Brain microvascular endothelial cell (primary cell): ENCODE measurements around the gene TMEM59.

ENCODE experiments used
- DNase-seq: peaks from one replicate; pipeline ENCODE4 v3.0.0-alpha.2; 2020
- H3K27ac ChIP-seq: fragments of 250-450 bp; sonication (Bioruptor Pico); 2 replicates; pipeline ENCODE4 v1.5.1; 2020; ENCODE audit warnings: mild to moderate bottlenecking, moderate library complexity
- H3K27me3 ChIP-seq: fragments of 250-450 bp; sonication (Bioruptor Pico); replicated peaks from 2 replicates; pipeline ENCODE4 v1.5.1; 2020; ENCODE audit warnings: mild to moderate bottlenecking
- H3K36me3 ChIP-seq: fragments of 250-450 bp; sonication (Bioruptor Pico); replicated peaks from 2 replicates; pipeline ENCODE4 v1.5.1; 2020; ENCODE audit warnings: mild to moderate bottlenecking
- H3K4me3 ChIP-seq: 2 replicates; pipeline ENCODE4 v1.5.1; 2011; ENCODE audit warnings: low read depth, mild to moderate bottlenecking, control low read depth, low read length, moderate library complexity
- in situ Hi-C: cut with HindIII; loops from 2 replicates; pipeline ENCODE4 v1.10.0; 2017; ENCODE audit warnings: low sequenced_read_pairs, low pct_ligation_motif_present
- TF ChIP-seq, protein P1 (sequence below): IDR thresholded peaks from 2 replicates; pipeline ENCODE4 v1.5.1; 2011; ENCODE audit warnings: low read depth, mild to moderate bottlenecking, moderate library complexity, low read length, control low read depth, inconsistent platforms; ENCODE audit errors: missing control alignments

TMEM59 gene

DNA sequence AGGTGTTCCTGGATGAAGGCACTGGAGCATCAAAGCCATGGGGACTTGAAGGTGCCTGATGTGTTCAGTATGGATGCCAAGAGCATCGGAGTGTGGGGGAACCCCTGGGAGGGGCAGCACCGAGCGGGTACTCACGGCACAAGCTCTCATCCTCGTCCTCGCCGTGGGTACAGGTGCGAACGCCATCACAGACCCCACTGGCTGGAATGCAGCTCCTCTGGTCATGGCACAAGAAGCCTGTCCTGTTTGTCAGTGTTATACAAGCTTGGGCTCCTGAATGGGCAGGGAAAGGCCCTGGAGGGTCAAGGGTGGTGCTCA, 41.0 kb downstream of the TMEM59 start:
- no peaks in the 10 kb centered on the region for H3K36me3 ChIP-seq
- DNase-seq, result no peak
- H3K4me3 ChIP-seq, result no peak overlapping the region
- no peak overlapping the region for H3K27ac ChIP-seq
- peaks cover 6% of the 10 kb centered on the region for H3K27me3 ChIP-seq
- in situ Hi-C loops, result no loop called here
- TF ChIP-seq, protein P1, sequence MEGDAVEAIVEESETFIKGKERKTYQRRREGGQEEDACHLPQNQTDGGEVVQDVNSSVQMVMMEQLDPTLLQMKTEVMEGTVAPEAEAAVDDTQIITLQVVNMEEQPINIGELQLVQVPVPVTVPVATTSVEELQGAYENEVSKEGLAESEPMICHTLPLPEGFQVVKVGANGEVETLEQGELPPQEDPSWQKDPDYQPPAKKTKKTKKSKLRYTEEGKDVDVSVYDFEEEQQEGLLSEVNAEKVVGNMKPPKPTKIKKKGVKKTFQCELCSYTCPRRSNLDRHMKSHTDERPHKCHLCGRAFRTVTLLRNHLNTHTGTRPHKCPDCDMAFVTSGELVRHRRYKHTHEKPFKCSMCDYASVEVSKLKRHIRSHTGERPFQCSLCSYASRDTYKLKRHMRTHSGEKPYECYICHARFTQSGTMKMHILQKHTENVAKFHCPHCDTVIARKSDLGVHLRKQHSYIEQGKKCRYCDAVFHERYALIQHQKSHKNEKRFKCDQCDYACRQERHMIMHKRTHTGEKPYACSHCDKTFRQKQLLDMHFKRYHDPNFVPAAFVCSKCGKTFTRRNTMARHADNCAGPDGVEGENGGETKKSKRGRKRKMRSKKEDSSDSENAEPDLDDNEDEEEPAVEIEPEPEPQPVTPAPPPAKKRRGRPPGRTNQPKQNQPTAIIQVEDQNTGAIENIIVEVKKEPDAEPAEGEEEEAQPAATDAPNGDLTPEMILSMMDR, result no peak

DNA sequence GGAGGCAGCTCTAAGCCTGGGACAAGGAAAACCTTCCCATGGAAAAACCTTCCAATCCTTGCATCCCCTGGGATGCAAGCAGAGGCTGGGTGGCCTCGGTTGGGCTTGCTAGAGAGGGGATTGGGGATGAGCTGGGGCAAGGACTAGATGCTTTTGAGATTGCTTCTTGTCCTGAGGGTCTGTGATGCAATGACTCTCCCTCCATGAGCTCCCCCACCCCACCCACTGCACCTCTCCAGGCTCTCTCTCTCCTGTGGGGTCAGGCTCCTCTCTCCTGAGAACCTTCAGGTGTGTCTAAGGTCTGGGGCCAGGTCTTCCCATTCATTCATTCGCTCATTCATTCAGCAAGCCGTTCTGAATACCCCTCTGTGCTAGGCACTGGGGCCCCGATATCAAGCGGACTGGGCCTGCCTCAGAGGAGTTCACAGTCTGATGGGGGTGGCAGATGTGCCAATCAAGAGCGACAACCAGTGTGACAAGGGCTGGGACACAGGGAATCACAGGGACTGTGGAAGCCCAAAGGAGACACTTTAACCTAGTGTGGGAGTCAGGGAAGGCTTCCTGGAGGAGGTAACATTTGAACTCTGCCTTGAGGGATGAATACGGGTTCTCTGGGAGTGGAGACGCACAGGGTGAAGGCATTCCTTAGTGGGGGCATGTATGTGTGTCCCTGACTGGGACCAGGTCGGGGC, 41.5 kb downstream of the TMEM59 start:
- no peak for DNase-seq
- peaks cover 6% of the 10 kb centered on the region for H3K27me3 ChIP-seq

DNA sequence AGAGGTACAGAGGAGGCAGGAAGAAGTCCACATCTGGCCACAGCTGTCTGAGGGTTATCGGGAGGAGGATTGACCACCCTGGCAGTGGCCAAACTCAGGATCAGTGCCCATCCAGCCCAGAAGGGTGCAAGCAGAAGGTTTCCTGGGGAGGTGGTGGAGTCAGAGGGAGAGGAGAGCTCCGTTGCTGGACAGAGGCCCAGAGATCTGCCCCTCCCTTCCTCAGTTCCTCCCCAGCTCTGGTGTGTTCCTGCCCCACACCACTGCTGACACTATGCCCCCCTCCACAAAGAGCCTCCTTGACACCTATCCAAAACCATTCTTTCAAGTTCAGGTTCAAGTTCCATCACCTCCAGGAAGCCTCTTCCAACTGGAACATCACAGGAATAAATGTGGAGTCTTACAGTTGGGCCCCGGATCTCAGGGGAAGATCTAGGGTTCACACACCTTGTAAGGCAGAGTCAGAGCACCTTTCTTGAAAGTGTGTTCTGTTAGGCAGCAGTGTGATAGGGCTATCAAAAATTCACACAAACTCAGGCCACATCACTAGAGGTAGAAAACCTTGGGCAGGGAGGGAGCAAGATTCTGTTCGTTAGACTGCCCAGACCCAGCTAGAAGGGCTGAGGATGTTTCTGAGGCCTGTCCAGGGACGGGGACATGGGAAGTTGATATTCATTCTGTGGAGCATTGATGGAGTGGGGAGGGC, 42.4 kb downstream of the TMEM59 start:
- Histone ChIP-seq H3K36me3 (no peaks in the 10 kb centered on the region), H3K27me3 (peaks cover 6% of the 10 kb centered on the region)
- TF ChIP-seq, protein P1, result no peak

More for the DNA sequence above, 41.5 kb downstream of the TMEM59 start:
- in situ Hi-C loops, result no loop called here
- TF ChIP-seq, protein P1, result no peak
- H3K27ac ChIP-seq, result no peak overlapping the region
- no peak overlapping the region for H3K4me3 ChIP-seq
- no peaks in the 10 kb centered on the region for H3K36me3 ChIP-seq

DNA sequence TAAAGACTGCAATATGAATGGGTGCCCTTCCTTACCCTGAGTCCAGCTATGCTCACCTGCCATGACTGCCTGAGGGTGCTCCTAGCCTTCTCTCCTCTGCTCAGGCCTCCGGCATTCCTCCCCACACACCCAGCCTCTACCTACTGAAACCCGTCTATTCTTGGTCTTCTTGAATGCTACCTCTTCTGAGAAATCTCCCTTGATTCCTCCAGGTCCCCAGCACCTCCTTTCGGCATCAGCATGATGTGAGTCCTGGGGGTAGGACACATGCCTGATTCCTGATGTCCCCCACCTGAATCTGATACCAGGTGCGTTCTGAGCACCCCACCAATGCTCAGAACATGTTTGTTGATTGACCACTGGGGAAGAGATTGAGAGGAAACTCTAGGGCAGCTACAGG, 43.6 kb downstream of the TMEM59 start:
- Histone ChIP-seq H3K27ac (no peak overlapping the region), H3K36me3 (no peaks in the 10 kb centered on the region), H3K4me3 (no peak overlapping the region), H3K27me3 (peaks cover 6% of the 10 kb centered on the region)
- in situ Hi-C loops, result no loop called here
- DNase-seq, result no peak
- TF ChIP-seq, protein P1, result no peak

More for the DNA sequence above, 42.4 kb downstream of the TMEM59 start:
- Histone ChIP-seq H3K4me3 (no peak overlapping the region), H3K27ac (no peak overlapping the region)
- no peak for DNase-seq
- in situ Hi-C loops, result no loop called here

DNA sequence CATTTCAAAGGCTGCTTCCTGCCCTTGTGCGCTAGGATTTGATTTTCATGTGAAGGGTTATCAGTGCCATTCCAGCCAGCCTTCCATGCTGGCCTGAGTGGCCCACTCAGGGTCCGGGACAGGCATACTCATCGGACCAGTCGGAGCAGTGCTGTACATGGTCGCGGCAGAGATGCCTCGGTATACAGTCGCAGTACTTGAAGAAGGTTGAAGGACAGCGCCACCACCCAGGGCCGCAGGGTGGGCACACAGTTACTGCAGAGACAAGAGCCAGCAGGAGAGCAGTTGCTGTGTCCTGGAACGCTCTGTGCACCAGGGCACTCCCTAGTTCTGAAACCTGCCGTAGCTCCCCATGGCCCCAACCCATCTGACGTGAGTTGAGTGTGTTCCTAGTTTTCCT, 44.1 kb downstream of the TMEM59 start:
- no peak overlapping the region for H3K4me3 ChIP-seq
- H3K27ac ChIP-seq, result no peak overlapping the region
- no peaks in the 10 kb centered on the region for H3K36me3 ChIP-seq
- DNase-seq, result no peak
- H3K27me3 ChIP-seq, result peaks cover 6% of the 10 kb centered on the region
- TF ChIP-seq, protein P1, result no peak
- in situ Hi-C loops, result no loop called here
